ENCODE data around the gene GJA1. TPM values are rescaled to one million over a fixed set of nuclear protein-coding genes. Genes with fewer than 3 reads are reported as not detected.

The GJA1 gene
- total RNA-seq, 2 donors from 2014 or later, result 95.6 to 97.2 TPM

DNA sequence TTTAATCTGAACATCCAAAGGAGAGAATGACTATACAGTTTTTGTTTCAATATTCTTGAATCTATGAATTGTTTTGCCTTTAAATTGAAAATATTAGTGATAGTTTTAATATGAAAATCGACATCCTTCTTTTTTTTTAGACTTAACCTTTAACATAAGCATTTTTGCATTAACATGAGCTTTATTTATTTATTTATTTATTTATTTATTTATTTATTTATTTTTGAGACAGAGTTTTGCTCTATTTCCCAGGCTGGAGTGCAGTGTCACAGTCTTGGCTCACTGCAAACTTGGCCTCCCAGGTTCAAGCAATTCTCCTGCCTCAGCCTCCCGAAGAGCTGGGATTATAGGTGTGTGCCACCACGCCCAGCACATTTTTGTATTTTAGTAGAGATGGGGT is 27.6 kb downstream of the GJA1 start:
- no peaks in the 10 kb centered on the region for H3K36me3 ChIP-seq
- H3K9me3 ChIP-seq, result no peaks in the 10 kb centered on the region
- no peaks in the 10 kb centered on the region for H3K4me1 ChIP-seq (replicated peaks)
- TF ChIP-seq POLR2A (IDR thresholded peaks at IDR 0.05) (no peak), POLR2AphosphoS5 (IDR thresholded peaks at IDR 0.05) (no peak)
- TF ChIP-seq, protein P1, sequence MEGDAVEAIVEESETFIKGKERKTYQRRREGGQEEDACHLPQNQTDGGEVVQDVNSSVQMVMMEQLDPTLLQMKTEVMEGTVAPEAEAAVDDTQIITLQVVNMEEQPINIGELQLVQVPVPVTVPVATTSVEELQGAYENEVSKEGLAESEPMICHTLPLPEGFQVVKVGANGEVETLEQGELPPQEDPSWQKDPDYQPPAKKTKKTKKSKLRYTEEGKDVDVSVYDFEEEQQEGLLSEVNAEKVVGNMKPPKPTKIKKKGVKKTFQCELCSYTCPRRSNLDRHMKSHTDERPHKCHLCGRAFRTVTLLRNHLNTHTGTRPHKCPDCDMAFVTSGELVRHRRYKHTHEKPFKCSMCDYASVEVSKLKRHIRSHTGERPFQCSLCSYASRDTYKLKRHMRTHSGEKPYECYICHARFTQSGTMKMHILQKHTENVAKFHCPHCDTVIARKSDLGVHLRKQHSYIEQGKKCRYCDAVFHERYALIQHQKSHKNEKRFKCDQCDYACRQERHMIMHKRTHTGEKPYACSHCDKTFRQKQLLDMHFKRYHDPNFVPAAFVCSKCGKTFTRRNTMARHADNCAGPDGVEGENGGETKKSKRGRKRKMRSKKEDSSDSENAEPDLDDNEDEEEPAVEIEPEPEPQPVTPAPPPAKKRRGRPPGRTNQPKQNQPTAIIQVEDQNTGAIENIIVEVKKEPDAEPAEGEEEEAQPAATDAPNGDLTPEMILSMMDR (IDR thresholded peaks at IDR 0.05), result no peak
- H3K4me3 ChIP-seq, result no peak overlapping the region
- H3K27ac ChIP-seq, result no peak overlapping the region
- H3K27me3 ChIP-seq (replicated peaks; ENCODE audit: insufficient read depth), result no peaks in the 10 kb centered on the region
- DNase-seq (ENCODE audit: low spot score), result no peak
- 95% methylated on average over 3 of the region's 3 CpGs for WGBS
- intact Hi-C loops (cut with DNase I), result no loop called here

DNA sequence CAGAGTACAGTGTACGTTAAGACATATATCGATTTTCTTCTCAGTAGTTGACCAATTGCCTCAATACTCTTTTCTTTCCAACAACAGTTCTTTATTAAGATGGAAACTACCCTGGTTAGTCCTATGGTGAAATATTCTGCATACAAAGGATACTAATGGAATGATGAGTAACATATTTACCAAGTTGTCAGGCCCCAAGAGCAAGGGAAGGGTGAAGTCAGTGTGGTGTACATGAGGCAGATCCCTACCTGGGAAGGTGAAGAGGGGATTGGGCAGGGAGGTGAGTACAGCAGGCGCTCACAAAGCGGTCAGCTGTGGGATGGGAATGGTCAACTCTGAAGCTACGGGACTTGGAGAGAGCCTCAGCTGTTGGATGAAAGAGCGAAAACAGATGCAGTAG is 29.7 kb downstream of the GJA1 start:
- Histone ChIP-seq H3K36me3 (no peaks in the 10 kb centered on the region), H3K27ac (no peak overlapping the region), H3K27me3 (replicated peaks; ENCODE audit: insufficient read depth) (no peaks in the 10 kb centered on the region), H3K9me3 (no peaks in the 10 kb centered on the region), H3K4me1 (replicated peaks) (no peaks in the 10 kb centered on the region), H3K4me3 (no peak overlapping the region)
- DNase-seq (ENCODE audit: low spot score), result no peak
- intact Hi-C loops (cut with DNase I), result no loop called here
- 91% methylated on average over 6 of the region's 6 CpGs for WGBS
- TF ChIP-seq, protein P1 (IDR thresholded peaks at IDR 0.05), result no peak
- no peak for TF ChIP-seq POLR2AphosphoS5 (IDR thresholded peaks at IDR 0.05)
- TF ChIP-seq POLR2A (IDR thresholded peaks at IDR 0.05), result no peak

DNA sequence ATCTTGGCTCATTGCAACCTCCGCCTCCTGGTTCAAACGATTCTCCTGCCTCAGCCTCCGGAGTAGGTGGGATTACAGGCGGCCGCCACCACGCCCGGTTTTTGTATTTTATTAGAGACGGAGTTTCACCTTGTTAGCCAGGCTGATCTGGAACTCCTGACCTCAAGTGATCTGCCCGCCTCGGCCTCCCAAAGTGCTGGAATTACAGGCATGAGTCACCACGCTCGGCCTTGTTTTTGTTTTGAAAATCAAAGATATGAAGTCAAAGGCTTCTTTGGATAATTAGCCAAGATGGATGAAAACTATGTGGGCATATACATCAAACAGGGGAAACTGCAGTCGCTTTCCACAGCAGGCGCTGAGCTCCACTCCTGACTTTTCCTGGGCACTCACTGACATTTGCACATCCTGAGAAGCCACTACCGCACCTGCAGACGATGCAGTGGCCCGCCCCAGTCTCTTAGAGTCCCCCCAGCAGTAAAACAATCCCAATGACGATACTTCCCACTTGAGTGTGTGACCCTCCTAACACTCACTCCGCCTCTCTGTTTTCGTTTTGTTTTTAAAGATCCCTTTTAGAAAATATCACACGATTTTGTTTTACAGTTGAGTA is 44.1 kb downstream of the GJA1 start:
- WGBS, result 95% methylated on average over 21 of the region's 21 CpGs
- no peaks in the 10 kb centered on the region for H3K4me1 ChIP-seq (replicated peaks)
- H3K4me3 ChIP-seq, result no peak overlapping the region
- DNase-seq (ENCODE audit: low spot score), result no peak
- TF ChIP-seq POLR2AphosphoS5 (IDR thresholded peaks at IDR 0.05) (no peak), POLR2A (IDR thresholded peaks at IDR 0.05) (no peak)
- TF ChIP-seq, protein P1 (IDR thresholded peaks at IDR 0.05), result no peak
- intact Hi-C loops (cut with DNase I), result loop anchor here (10.0 kb wide), 1 partner anchor 555 kb away; no protein-coding TSS in a partner anchor
- no peaks in the 10 kb centered on the region for H3K27me3 ChIP-seq (replicated peaks; ENCODE audit: insufficient read depth)
- no peaks in the 10 kb centered on the region for H3K36me3 ChIP-seq
- H3K27ac ChIP-seq, result no peak overlapping the region
- H3K9me3 ChIP-seq, result no peaks in the 10 kb centered on the region

DNA sequence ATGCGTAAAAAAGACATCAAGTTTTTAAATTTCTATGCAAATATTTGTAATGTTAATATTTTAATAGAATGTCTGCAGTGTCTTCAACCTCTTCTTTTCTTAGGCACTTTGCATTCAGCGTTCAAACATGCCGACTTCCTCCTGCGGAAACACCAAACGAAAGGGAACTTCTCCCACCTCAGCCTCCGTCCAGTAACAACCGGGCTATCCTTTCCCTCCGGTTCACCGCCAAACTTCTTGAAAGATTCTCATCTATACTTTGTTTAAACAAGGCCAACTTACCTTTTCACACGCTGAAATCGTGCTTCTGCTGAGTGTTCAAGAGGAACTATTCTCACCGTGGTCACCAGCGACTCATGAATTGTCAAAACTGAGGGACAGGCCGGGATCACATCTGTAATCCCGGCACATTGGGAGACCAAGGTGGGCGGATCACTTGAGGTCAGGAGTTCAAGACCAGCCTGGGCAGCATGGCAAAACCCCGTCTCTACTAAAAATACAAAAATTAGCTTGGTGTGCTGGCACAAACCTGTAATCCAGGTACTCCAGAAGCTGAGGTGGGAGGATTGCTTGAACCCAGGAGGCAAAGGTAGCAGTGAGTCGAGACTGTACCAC is 44.8 kb downstream of the GJA1 start:
- Histone ChIP-seq H3K4me3 (no peak overlapping the region), H3K27ac (no peak overlapping the region), H3K36me3 (no peaks in the 10 kb centered on the region), H3K27me3 (replicated peaks; ENCODE audit: insufficient read depth) (no peaks in the 10 kb centered on the region), H3K4me1 (replicated peaks) (no peaks in the 10 kb centered on the region), H3K9me3 (no peaks in the 10 kb centered on the region)
- DNase-seq (ENCODE audit: low spot score), result no peak
- intact Hi-C loops (cut with DNase I), result loop anchor here (10.0 kb wide), 1 partner anchor 555 kb away; no protein-coding TSS in a partner anchor
- TF ChIP-seq, protein P1 (IDR thresholded peaks at IDR 0.05), result no peak
- no peak for TF ChIP-seq POLR2AphosphoS5 (IDR thresholded peaks at IDR 0.05)
- TF ChIP-seq POLR2A (IDR thresholded peaks at IDR 0.05), result no peak
- 96% methylated on average over 18 of the region's 18 CpGs for WGBS

All from prostate gland (tissue), 2 donors.